NK-92 treated with Interleukin-12 subunit alpha and Interleukin-12 subunit beta, amount 100 ng/mL, for 24 hours (cell line): ENCODE results near the gene P4HTM.
"Not testable (repeated sequence)": the region's sequence is repeated elsewhere in the genome, so short reads cannot be mapped to it uniquely, and the experiment has no call there.

Experiments used
- DNase-seq: peaks from one replicate; lab custom pipeline; 2025; lab: John Stamatoyannopoulos, UW

P4HTM gene

GRCh38 chr3:49008627-49009026, 18.6 kb downstream of the P4HTM start:
- DNase-seq: not testable (repeated sequence)

GRCh38 chr3:49009396-49009795, 19.4 kb downstream of the P4HTM start:
- no peak for DNase-seq

DNA sequence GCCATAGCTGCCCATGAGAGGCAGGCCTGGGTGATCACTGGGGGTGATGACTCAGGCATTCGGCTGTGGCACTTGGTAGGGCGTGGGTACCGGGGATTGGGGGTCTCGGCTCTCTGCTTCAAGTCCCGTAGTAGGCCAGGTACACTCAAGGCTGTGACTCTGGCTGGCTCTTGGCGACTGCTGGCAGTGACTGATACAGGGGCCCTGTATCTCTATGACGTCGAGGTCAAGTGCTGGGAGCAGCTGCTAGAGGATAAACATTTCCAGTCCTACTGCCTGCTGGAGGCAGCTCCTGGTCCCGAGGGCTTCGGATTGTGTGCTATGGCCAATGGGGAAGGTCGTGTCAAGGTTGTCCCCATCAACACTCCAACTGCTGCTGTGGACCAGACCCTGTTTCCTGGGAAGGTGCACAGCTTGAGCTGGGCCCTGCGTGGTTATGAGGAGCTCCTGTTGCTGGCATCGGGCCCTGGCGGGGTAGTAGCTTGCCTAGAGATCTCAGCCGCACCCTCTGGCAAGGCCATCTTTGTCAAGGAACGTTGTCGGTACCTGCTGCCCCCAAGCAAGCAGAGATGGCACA, 22.5 kb downstream of the P4HTM start:
- no peak for DNase-seq

GRCh38 chr3:49013113-49013737, 23.2 kb downstream of the P4HTM start:
- DNase-seq: no peak

- no peak for DNase-seq
Observed at GRCh38 chr3:49013738-49014660, 24.0 kb downstream of the P4HTM start.

DNA sequence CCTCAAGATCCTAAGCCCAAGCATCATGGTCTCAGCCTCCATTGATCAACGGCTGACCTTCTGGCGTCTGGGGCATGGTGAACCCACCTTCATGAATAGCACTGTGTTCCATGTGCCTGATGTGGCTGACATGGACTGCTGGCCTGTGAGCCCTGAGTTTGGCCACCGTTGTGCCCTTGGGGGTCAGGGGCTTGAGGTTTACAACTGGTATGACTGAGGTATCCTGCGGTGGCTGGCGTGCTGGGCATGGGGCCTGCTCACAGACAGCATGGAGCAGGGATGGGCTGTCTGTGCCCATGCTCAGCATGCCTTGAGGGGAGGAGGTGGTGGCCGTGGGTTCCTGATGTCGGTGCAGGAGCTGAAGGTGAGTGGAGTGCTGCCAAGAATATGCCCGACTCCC, 25.0 kb downstream of the P4HTM start:
- no peak for DNase-seq

- no peak for DNase-seq
Observed at GRCh38 chr3:49015765-49016164, 25.7 kb downstream of the P4HTM start.

DNA sequence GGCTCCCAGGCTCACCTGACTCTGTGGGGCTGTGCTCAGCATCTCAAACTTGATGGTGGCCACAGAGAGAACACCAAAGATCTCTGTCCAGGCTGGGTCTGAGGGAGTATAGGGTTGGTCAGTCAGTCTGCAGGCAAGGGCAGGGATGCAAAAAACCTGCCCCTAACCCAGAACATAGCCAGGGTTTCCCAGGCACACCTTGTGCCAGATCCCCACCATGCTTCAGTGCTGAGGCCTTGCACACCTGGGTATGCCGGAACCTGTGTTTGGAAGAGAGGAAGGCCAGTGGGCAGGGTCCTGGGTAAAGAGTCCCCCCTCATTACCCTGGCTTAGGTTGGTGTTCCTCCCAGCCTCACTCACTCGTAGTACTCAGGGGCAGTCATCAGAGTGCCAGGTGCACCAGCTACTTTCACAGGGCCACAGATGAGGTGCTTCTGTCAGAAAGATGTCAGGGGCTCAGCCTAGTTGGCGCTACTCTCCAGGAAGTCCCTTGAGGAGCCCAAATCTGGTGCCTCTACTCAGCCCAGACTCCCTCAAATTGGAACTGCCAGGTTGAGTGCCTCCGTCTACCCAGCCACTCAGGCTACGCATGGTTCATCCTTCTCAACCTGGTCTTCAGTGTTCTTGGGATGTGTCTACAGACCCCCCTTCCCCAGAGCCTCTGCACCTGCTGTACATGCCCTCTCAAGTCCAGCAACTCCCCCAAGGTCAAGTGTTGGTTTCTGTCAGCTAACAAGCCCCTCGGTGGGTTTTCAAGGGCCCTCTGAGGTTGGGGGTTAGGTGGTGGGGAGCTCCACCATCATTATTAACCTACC, 26.6 kb downstream of the P4HTM start:
- DNase-seq: no peak

GRCh38 chr3:49017229-49017970, 27.4 kb downstream of the P4HTM start:
- no peak for DNase-seq

DNA sequence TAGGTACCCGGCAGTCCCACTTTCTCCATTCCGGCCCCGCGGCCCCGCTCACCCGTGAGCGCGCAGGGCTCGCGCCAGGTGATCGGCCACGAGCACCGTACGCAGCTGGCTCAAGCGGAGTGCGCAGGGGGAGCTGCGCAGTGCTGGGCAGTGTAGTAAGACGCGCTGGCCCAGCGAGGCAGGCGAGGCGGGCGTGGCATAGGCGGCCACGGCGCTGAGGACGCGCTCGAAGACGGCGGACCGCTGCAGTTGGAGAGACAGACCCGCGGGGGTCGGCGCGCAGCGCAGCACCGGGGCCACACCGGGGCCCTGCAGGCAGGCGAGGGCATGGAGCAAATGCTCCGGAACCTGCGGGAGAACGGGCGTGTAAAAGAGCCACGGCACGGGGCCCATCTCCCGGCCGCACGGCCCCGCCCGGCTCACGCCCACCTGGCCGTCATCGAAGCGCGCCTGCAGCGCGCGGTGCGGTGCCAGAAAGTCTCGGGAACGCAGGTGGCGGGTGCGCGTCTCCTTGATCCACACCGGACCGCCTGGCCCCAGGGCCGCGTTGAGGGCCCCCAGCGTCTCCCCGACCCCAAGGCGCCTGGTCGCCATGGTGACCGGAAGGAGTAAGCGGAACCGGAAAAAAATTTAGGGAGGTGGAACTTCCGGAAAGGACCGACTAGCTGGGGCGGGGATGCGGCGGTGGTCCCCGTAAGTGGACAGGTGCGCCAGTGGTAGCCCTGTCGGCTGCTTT, 28.1 kb downstream of the P4HTM start, which contains the start of gene DALRD3:
Gene DALRD3 (minus strand): TSS at position 610 of the 736 bp plus-strand sequence. CDS start 16 bp downstream, at position 594.
- peak; percentile 17 for DNase-seq

- DNase-seq: no peak
Observed at GRCh38 chr3:49018707-49019006, 28.6 kb downstream of the P4HTM start.

DNA sequence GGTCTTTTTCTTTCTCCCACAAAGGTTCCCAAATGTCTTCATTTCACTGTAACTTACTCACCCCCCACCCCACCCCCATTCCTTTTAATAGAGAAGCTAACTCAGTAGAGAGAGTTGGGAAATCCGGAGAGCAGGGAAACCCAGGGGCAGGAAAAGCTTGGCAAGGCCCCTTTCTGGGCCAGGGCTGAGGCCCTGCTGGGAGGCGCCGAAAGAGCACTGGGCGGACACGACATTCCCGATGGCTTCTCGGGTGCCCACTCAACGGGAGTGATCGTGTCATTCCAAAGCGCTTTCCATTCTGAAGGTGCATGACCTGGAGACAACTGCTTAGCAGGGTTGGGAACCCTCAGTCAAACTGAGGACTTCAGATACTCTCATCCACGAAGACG, 29.9 kb downstream of the P4HTM start:
- DNase-seq: no peak

DNA sequence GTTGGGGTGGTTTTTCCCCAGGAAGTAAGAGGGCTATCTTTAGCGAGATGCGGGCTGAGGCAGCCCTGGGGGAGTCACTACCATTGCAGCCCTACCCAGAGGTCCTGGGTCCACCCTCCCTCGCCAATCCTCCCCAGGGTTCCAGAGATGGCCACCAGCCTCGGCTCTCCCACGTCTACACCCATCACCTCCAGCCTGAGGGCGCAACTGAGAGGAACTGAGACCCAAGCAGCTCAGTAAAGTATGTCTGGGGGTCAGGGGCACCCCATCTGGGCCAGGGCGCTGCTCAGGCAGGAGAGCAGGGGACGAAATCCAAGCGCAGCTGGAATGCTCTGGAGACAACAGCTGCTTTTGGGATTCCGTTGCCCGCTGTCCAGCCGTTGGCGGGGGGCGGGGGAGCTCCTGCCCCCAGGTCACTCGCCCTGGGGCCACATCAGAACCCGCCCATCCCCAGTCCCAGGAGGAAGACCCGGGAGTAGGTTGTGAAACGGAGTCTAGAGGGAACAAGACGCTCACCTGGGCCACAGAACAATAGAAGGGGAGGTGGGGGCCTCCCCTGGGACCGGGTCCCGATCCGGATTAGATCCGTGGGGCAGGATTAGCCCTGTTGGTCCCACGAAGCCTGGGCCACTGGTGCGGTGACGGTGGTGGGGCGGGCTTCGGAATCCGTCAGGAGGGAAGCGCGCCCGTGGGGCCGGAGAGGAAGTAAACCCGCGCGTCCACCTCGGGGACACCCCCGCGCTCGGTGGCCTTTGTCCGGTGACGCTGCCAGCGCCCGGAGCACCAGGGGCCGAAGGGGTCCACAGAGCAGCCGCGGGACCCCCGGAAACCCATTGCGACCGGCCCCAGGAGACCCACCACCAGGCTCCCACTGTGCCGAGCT, 30.5 kb downstream of the P4HTM start:
- DNase-seq: peak; percentile 58

DNA sequence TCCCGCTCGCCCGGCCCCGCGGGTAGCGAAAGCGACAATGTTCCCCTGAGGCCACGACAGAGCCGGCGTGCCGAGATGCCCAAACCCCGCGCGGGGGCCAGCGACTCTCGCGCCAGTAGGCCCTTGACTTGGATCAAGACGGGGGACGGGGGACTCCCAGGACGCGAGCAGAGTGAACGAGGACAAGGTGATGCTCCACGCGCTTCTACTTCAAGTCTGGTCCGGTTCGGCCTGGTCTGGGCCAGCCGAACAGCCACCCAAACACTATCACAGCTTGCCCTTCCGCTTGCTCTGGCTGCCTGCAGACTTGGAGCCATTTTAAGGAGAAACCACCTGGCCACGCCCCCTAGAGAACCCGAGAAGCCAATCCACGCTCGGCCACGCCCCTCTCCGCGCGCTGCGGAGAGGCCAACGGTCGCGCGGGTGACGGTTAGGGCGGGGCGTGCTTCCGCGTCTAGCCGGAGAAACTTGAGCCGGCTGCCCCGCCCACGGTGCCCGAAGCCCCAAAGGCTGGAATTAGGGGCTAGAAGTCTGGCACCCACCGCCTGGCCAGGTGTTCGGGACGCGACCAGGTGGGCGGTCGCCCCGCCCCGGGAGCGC, 31.3 kb downstream of the P4HTM start:
- peak; percentile 94 for DNase-seq

- peak; percentile 80 for DNase-seq
Observed at GRCh38 chr3:49021813-49022687, 32.0 kb downstream of the P4HTM start, which contains the start of gene NDUFAF3. TSS of gene NDUFAF3 (plus strand) at chr3:49022121. CDS start at chr3:49022145, 24 bp downstream.

GRCh38 chr3:49022688-49023171, 32.7 kb downstream of the P4HTM start:
- DNase-seq: no peak

DNA sequence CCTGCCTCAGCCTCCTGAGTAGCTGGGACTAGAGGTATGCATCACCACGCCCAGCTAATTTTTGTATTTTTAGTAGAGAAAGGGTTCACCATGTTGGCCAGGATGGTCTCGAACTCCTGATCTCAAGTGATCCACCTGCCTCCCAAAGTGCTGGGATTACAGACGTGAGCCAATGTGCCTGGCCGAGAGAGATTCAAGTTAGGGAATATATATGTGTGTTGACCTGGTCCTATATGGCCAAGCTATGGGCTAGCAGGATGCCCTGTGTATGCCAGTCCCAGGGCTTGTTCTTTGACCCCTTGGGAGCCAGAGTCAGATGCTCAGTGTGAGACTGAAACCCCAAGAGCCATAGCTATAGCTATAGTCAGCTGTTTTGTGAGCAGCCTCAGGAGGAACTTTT, 33.7 kb downstream of the P4HTM start:
- no peak for DNase-seq

GRCh38 chr3:49024449-49024848, 34.4 kb downstream of the P4HTM start:
- no peak for DNase-seq
